NOMO-1 treated with DMSO at 0.1 percent for 48 hours (cell line): ENCODE results near the gene KLHDC9.

ENCODE experiments used
- DNase-seq: peaks from one replicate; lab custom pipeline; 2025; ENCODE audit not compliant: unreplicated experiment; lab: John Stamatoyannopoulos, UW

Gene KLHDC9

GRCh38 chr1:161131523-161132409 lies 33.6 kb downstream of the KLHDC9 start:
- DNase-seq, result no peak

DNA sequence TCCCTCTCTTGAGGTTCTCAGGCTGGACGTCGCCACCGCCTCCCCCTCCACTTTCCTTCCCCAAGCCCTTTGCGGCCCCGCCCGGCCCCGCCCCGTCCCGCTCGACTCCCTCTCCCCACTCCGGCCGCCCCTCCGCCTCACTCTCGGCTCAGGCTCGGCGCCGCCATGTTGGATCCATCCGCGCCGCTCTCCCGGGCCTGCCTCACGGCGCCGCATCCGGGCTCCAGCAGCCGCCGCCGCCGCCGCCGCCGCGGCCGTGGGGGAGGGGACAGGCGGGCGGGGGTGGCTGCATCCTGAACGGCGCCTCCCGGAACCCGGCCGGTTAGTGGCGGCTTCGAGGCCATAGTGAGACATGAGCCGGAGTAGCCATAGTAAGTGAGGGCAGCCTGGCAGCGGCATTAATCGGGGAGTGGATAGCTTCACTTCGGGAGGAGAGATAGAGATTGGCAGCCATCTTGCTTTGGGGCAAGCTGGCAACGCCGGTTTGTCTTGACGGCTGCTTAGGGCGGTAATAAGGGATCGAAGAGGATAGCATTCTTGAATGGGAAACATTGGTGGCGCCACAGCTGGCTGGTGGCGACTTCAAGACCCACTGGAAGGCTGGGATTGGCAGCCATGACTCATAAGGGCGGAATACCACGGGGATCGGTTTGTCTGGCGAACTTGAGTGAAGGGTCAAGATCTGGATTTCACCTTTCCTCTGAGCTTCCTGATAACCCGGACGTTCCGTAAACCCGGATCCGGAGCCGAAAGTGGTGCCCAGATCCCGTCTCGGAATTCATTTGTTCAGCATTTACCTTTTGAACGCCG lies 34.5 kb downstream of the KLHDC9 start, which contains the start of gene DEDD:
Gene DEDD, minus strand, starts transcription at position 258 of the 810 bp plus-strand sequence. CDS start 8,205 bp downstream, outside the sequence.
- DNase-seq, result peak; percentile 98

DNA sequence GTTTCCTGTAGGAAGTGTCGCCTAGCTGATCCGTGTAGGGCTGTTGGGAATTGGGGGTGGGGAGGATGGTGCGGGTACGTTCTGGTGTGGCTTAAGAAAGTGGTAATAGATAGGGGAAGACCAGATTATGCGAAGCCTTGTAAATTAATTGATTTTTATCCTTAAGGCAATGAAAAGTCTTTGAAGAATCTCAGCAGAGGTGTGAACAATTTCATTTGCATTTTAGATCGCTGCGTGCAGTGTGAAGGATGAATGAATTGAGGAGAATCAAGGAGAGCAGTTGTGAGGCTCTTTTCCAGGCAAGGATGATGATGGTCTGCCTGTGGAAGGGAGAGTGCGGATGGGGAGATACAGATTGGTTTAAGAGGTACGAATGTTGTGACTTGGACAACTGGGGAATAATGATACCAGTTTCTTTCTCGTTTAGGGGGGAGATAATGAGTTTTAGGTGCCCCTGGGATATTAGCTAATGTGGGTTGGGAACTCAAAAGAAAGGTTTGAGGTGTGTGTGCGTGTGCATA lies 35.1 kb downstream of the KLHDC9 start:
- no peak for DNase-seq

DNA sequence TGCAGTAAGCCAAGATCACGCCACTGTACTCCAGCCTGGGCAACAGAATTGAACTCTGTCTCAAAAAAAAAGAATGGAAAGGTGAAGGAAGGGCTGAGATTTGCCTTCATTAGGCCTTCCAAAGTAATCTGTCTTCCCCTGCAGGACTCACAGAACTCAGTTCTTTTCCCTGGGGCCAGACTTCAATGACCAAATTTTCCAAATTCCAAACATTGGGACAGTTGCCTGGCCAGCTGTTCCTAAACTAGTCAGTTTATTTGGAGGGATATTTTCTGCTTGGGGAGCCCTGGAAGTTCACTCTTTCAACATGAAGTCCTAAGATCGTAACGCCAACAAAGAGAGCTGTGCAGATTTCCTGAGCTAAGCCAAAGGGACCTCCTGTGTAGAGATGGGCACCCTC lies 39.7 kb downstream of the KLHDC9 start:
- no peak for DNase-seq

DNA sequence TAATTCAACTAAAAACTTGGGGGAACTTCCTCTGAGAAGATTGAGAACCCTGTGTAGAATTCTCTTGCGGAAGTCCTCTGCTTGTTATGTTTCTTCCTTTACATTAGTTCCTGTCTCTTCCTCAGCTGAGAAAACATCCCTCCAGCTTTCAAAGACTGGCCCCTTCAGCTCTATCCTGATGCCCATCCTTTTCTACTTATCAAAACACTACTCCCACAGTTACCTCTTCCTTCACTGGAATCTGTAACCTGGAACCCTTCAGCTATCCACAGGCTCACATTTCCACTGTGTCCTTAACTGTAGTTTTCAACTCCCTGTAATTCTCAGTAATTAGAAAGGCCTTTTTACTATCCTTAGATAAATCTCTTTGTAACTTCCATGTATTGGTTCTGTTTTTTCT lies 40.3 kb downstream of the KLHDC9 start:
- peak; percentile 25 for DNase-seq

GRCh38 chr1:161139766-161140165 lies 41.6 kb downstream of the KLHDC9 start:
- DNase-seq, result peak; percentile 38

GRCh38 chr1:161140755-161141400 lies 42.7 kb downstream of the KLHDC9 start:
- no peak for DNase-seq

DNA sequence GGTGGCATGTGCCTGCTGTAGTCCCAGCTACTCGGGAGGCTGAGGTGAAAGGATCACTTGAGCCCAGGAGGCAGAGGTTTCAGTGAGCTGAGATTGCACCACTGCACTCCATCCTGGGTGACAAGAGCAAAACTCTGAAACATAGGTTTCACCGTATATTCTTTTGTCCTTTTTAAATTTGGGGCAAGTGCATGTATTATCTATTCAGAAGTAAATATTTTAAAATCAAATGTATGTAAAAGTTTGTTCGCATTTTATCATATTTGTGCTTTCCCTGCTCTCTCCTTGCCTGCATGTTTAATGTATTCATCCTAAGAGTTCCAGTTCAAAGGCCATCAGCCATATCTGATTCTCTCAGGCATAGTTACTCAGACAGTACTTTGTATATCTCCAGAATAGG lies 47.7 kb downstream of the KLHDC9 start:
- no peak for DNase-seq
